GM21529 (cell line): ENCODE measurements around the gene FOXN3.

Experiments
- ATAC-seq: cut with Tn5 transposase; IDR thresholded peaks from one replicate; pipeline ENCODE4 v1.9.1; 2021; ENCODE audit not compliant: unreplicated experiment

Gene FOXN3

GRCh38 chr14:89384636-89385035, 32.4 kb downstream of the FOXN3 start:
- ATAC-seq: no peak

DNA sequence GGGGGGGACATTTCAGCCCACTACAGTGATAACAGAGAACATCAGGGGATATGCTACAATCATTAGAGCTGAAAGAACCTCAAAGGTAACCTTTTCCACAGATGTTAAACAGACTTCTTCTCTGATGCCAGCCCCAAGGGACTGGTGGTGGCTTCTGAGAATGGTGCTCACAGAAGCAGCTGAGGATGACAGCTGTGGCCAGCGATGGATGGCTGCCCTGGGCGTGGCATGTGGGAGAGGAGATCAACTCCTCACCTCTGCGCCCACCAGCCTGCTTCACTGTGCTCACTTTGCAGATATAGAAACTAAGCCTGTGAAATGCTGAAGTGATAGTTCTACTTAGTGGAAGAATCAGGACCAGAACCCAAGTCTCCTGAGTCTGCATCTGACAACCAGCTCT, 33.0 kb downstream of the FOXN3 start:
- ATAC-seq: peak; percentile 94

- ATAC-seq: no peak
Measured at GRCh38 chr14:89382901-89383845, 33.9 kb downstream of the FOXN3 start.

GRCh38 chr14:89382487-89382886, 34.5 kb downstream of the FOXN3 start:
- ATAC-seq: no peak

GRCh38 chr14:89379891-89380820, 36.9 kb downstream of the FOXN3 start:
- no peak for ATAC-seq

DNA sequence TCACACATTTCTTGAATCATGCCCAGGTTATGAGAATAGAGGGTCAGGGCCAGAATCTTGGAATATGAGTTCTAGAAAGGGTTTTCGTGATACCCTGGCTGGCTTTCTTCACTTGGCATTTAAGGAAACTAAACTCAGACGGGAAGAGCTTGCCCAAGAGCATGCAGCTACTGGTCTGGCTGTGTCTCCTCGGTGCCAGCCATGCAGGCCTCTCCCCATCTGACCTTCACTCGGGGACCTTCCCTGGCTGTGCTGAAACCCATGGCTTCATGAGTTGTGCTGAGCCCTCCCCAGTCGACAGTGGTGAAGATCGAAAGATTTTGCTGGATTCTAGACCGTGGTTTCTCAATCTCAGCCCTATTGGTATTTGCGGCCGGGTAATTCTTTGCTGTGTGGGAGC, 38.0 kb downstream of the FOXN3 start:
- no peak for ATAC-seq

DNA sequence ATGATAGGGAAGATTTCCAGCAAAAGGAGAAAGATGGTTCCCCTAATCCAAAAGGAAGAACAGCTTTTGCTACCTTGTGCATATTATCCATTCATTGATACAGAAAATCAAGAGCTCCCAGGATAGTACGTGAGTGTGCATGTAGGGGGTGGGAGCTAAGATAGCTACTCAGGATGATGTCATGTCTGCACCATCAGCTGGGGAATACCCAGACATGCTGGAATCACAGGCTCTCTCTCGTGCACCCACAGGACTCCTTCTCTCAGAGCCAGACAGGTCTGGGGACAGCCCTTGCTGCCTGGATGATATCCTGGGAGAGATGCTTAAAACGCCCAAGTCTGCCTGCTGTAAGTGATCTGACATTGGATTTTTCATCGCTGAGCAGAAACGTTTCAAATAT, 38.9 kb downstream of the FOXN3 start:
- ATAC-seq: peak; percentile 89

DNA sequence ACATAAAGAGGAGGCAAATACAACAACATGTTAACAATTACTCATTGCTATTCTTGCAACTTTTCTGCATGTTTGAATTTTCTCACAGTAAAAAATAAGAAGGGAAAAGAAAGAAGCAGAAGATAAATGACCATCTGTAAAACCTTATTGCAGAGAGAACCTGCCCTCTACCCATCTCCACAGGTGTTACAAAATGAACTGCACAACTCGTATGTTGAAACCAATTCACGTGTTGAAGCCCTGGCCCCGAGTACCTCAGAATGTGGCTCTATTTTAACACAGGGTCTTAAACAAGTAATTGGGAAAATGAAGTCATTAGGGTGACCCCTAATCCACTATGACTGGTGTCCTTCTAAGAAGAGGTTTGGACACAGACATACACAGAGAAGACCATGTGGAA, 39.5 kb downstream of the FOXN3 start:
- peak; percentile 13 for ATAC-seq

GRCh38 chr14:89374908-89375307, 42.1 kb downstream of the FOXN3 start:
- no peak for ATAC-seq

- ATAC-seq: no peak
Measured at GRCh38 chr14:89373185-89373584, 43.8 kb downstream of the FOXN3 start.

GRCh38 chr14:89372512-89372883, 44.5 kb downstream of the FOXN3 start:
- no peak for ATAC-seq

DNA sequence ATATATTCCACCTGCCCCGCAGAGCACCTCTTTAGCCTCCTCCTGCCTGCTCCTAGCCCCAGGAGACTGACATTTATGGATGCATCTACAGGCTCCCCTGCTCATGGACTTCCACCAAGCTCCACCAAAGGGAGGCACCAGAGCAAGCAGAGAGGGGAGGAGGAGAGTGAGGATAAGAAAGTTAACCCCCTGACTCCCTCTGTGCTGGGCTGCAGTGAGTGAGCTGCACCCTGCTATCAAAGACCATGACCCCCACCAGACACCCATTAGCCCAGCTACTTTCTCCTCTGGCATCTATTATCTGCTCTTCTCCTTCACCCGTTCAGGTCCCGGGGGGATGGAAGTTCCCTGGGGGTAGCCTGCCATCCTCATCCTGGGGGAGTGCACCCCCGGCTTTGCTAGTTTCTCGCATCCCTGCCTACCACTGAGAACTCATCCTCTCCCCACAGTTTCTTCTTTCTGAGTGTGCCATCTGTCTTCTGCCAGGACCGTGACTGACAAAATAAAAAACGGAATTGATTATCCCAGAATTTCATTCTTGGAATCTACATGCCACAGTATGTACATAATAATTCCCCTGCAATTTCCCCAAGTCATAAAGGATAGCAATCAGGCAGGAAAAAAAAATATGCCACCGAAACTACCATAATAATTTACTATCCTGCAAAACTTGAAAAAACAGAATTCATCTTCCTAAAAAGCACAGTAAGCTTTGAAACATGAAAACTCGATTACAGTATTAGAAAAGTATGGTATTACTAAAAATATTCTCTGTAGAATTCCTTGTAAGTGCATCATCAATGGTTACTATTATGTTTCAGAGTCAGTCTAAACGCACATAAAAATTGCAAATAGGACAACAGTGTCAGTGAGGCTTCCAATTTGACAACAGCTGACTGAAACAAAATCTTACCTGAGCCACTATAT, 45.2 kb downstream of the FOXN3 start:
- no peak for ATAC-seq

- no peak for ATAC-seq
Measured at GRCh38 chr14:89370781-89371180, 46.3 kb downstream of the FOXN3 start.

GRCh38 chr14:89370381-89370780, 46.7 kb downstream of the FOXN3 start:
- ATAC-seq: no peak

DNA sequence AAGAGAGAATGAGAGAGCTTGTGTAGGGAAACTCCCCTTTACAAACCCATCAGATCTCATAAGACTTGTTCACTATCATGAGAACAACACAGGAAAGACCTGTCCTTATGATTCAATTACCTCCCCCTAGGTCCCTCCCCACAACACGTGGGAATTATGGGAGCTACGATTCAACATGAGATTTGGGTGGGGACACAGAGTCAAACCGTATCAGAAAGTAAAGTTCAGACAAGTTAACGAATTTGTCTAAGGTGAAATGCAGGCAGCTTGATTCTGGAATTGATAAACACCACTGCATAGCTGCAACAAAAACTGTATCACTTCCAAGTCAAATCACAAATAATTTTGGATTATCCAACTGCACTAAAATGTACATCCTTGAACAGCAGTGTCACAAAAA, 47.4 kb downstream of the FOXN3 start:
- no peak for ATAC-seq

DNA sequence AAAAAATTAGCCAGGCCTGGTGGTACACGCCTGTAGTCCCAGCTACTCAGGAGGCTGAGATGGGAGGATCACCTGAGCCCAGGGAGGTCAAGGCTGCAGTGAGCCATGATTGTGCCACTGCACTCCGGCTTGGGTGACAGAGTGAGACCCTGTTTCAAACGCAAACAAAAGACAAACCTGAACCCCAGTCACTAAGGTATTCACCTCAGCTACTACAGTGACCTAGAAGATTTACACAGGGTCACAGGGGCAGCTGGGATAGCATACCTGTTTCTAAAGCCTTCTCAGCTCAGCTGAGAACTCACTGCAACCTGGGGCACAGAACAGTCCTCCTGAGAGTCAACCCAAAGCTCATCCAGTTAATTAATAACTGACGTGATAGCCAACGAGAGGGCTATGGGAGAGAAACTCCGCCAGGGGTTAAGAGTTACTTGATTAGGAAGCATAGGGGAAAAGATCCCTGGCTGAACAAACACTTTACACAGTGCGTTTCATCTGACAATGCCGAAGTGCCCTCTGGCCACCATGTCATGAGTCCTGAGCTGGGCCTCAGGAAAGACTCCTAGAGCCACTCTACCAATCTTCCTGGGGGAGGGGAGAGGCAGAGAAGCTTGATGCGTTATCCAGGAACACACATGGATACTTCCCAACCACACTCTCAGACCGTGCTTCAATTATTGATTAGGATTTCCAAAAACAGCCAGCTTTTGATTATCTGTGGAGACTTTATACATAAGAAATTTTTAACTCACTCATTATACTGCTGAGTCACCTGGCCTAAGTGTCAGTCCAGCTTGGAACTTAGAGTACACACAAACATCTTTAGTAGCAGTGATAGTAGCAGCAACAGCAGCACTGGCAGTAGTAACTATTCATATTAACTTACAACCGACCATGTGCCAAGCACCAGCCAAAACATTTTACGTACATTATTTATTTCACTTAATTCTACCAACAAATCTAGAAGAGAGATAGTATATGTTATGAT, 48.2 kb downstream of the FOXN3 start:
- no peak for ATAC-seq

DNA sequence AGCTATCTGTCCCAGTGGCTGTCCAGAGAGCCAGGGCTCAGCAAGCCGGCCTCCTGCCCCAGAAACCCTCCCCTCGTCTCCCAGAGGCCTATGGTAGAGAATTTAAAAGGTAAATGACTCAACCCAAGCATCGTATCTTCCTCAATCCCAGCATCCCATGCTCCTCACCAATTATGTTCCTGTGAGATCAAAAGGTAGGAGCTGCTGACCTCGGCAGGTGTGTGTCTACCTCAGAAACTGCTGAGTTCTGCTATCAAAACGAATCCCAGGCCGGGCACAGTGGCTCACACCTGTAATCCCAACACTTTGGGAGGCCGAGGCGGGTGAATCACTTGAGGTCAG, 49.3 kb downstream of the FOXN3 start:
- no peak for ATAC-seq

- no peak for ATAC-seq
Measured at GRCh38 chr14:89366864-89367778, 49.9 kb downstream of the FOXN3 start.
